Right lobe of liver (tissue), 4 donors: ENCODE data around the gene SEMA4A.

Experiments
- POLR2A ChIP-seq: fragments of 450-650 bp; IDR thresholded peaks from one replicate; pipeline ENCODE4 v1.6.1; 2017; ENCODE audit warnings: antibody characterized with exemption, mild to moderate bottlenecking
- TF ChIP-seq, protein P1 (sequence below), 4 donors: fragments of 200-600 bp in 3 of 4; fragments of 450-650 bp in 1 of 4; IDR thresholded peaks; one replicate each; pipeline versions ENCODE4 v1.5.1 to v1.8.0; 2016 to 2022; ENCODE audit warnings: antibody characterized with exemption in 4 of 4, mild to moderate bottlenecking in 2 of 4
- donor health status: DM: no; HTN: no; CAD: no.
- donor health status: DM: no; HTN: no; CAD: no.
- donor health status: DM: no; HTN: yes; CAD: no.

DNA sequence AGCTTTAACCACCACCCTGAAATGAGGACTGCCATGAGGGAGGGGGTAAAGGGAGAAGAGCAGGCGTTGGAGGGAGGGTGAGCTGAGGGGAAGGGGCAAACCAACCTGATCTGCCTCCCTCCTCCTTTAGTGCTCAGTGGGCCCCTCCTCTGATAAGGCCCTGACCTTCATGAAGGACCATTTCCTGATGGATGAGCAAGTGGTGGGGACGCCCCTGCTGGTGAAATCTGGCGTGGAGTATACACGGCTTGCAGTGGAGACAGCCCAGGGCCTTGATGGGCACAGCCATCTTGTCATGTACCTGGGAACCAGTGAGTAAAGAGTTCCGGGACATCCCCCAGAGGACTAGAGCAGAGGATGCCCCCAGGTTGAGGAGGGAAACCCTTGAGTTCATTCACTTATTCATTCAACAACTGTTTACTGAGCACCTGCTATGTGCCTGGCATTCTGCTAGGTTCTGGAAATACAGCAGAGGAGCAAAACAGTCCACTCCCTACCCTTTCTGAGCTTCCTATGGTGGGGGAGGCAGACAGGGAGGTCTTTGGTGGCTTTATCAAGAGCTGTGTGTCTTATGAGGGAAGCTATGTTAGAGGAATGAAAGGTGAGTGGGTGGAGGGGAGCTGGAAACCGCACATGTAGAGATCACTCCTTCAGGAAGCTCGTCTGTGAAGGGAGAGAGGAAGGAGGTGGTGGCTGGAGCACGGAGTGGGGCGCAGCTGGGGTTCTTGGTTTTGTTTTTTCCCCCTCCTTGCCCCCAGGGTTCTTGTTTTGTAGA lies 19.5 kb downstream of the SEMA4A start:
- TF ChIP-seq, protein P1, sequence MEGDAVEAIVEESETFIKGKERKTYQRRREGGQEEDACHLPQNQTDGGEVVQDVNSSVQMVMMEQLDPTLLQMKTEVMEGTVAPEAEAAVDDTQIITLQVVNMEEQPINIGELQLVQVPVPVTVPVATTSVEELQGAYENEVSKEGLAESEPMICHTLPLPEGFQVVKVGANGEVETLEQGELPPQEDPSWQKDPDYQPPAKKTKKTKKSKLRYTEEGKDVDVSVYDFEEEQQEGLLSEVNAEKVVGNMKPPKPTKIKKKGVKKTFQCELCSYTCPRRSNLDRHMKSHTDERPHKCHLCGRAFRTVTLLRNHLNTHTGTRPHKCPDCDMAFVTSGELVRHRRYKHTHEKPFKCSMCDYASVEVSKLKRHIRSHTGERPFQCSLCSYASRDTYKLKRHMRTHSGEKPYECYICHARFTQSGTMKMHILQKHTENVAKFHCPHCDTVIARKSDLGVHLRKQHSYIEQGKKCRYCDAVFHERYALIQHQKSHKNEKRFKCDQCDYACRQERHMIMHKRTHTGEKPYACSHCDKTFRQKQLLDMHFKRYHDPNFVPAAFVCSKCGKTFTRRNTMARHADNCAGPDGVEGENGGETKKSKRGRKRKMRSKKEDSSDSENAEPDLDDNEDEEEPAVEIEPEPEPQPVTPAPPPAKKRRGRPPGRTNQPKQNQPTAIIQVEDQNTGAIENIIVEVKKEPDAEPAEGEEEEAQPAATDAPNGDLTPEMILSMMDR (IDR thresholded peaks at IDR 0.05): no peak
- no peak for TF ChIP-seq POLR2A
